GM15510 (cell line): ENCODE results near the gene GJB5.

ENCODE experiments used
- POLR2A ChIP-seq: IDR thresholded peaks from 3 replicates; pipeline ENCODE4 v1.6.1; 2011; ENCODE audit warnings: borderline replicate concordance; ENCODE audit not compliant: insufficient read length; ENCODE audit errors: extremely low read depth

GJB5 gene

GRCh38 chr1:34754964-34755637 lies at the start of gene GJB5:
Gene GJB5 (plus strand): TSS chr1:34755047. CDS start chr1:34757331, 2,284 bp downstream.
- no peak for TF ChIP-seq POLR2A

GRCh38 chr1:34705077-34705476 lies 49.8 kb upstream of the GJB5 start:
- TF ChIP-seq POLR2A, result no peak

GRCh38 chr1:34708106-34708505 lies 46.7 kb upstream of the GJB5 start:
- TF ChIP-seq POLR2A, result no peak

- no peak for TF ChIP-seq POLR2A
Measured at GRCh38 chr1:34709547-34709946, 45.3 kb upstream of the GJB5 start.

GRCh38 chr1:34710812-34711211 lies 44.0 kb upstream of the GJB5 start:
- no peak for TF ChIP-seq POLR2A

GRCh38 chr1:34711485-34711884 lies 43.4 kb upstream of the GJB5 start:
- no peak for TF ChIP-seq POLR2A

GRCh38 chr1:34712007-34712688 lies 42.7 kb upstream of the GJB5 start:
- TF ChIP-seq POLR2A, result no peak

GRCh38 chr1:34713443-34713842 lies 41.4 kb upstream of the GJB5 start:
- no peak for TF ChIP-seq POLR2A

GRCh38 chr1:34714386-34714785 lies 40.5 kb upstream of the GJB5 start:
- no peak for TF ChIP-seq POLR2A

GRCh38 chr1:34715139-34715538 lies 39.7 kb upstream of the GJB5 start:
- TF ChIP-seq POLR2A, result no peak

- no peak for TF ChIP-seq POLR2A
Measured at GRCh38 chr1:34721241-34721640, 33.6 kb upstream of the GJB5 start.

GRCh38 chr1:34721646-34722355 lies 33.0 kb upstream of the GJB5 start:
- no peak for TF ChIP-seq POLR2A

- TF ChIP-seq POLR2A, result no peak
Measured at GRCh38 chr1:34726861-34727260, 28.0 kb upstream of the GJB5 start.

GRCh38 chr1:34730485-34730884 lies 24.4 kb upstream of the GJB5 start:
- no peak for TF ChIP-seq POLR2A

GRCh38 chr1:34736692-34737091 lies 18.2 kb upstream of the GJB5 start:
- no peak for TF ChIP-seq POLR2A
